GM19452 (cell line): ENCODE measurements around the gene PRKD2.
"Not testable (repeated sequence)": the region's sequence is repeated elsewhere in the genome, so short reads cannot be mapped to it uniquely, and the experiment has no call there.

Experiments
- ATAC-seq: cut with Tn5 transposase; IDR thresholded peaks from one replicate; pipeline ENCODE4 v1.9.1; 2021; ENCODE audit not compliant: unreplicated experiment

Gene PRKD2

GRCh38 chr19:46712768-46713338 is 4.1 kb downstream of the PRKD2 start:
- ATAC-seq = not testable (repeated sequence)

GRCh38 chr19:46710687-46711086 is 6.2 kb downstream of the PRKD2 start:
- ATAC-seq = no peak

GRCh38 chr19:46704379-46705076 is 12.4 kb downstream of the PRKD2 start:
- ATAC-seq = no peak

- no peak for ATAC-seq
These were observed 16.2 kb downstream of the PRKD2 start for GRCh38 chr19:46700704-46701103.

- no peak for ATAC-seq
These were observed 18.3 kb downstream of the PRKD2 start for GRCh38 chr19:46698395-46699321.

GRCh38 chr19:46697204-46697960 is 19.5 kb downstream of the PRKD2 start:
- ATAC-seq = no peak

GRCh38 chr19:46696866-46697203 is 20.1 kb downstream of the PRKD2 start:
- no peak for ATAC-seq

GRCh38 chr19:46696052-46696451 is 20.9 kb downstream of the PRKD2 start:
- ATAC-seq = no peak

GRCh38 chr19:46693760-46694159 is 23.2 kb downstream of the PRKD2 start:
- ATAC-seq = no peak

- no peak for ATAC-seq
These were observed 23.8 kb downstream of the PRKD2 start for GRCh38 chr19:46692918-46693722.

- no peak for ATAC-seq
These were observed 25.0 kb downstream of the PRKD2 start for GRCh38 chr19:46691948-46692347.

- no peak for ATAC-seq
These were observed 25.8 kb downstream of the PRKD2 start for GRCh38 chr19:46691104-46691503.

- no peak for ATAC-seq
These were observed 27.6 kb downstream of the PRKD2 start for GRCh38 chr19:46689358-46689757.

GRCh38 chr19:46687438-46688145 is 29.3 kb downstream of the PRKD2 start:
- ATAC-seq = no peak

- no peak for ATAC-seq
These were observed 31.7 kb downstream of the PRKD2 start for GRCh38 chr19:46685189-46685588.

GRCh38 chr19:46678110-46678732 is 38.7 kb downstream of the PRKD2 start:
- no peak for ATAC-seq

GRCh38 chr19:46674416-46675178 is 42.3 kb downstream of the PRKD2 start:
- no peak for ATAC-seq

- ATAC-seq = no peak
These were observed 46.1 kb downstream of the PRKD2 start for GRCh38 chr19:46670813-46671212.

- ATAC-seq = no peak
These were observed 48.3 kb downstream of the PRKD2 start for GRCh38 chr19:46668662-46669061.
